ENCODE results near the gene NFIA. TPM values are rescaled to one million over a fixed set of nuclear protein-coding genes. Genes with fewer than 3 reads are reported as not detected.

NFIA gene
- total RNA-seq, 4 donors from 2014 or later, result 27.9 to 79.9 (median 36.7) TPM

GRCh38 chr1:61377242-61377958 lies 295.0 kb downstream of the NFIA start:
- Histone ChIP-seq H3K4me3 (no peak overlapping the region), H3K9me3 (no peaks in the 10 kb centered on the region), H3K27me3 (no peaks in the 10 kb centered on the region), H3K4me1 (no peaks in the 10 kb centered on the region), H3K36me3 (peaks cover 0 to 5% (median 0%) of the 10 kb centered on the region in 3 donors), H3K27ac (no peak overlapping the region)
- intact Hi-C loops (cut with DNase I), result no loop called here
- WGBS, 2 donors, result 79 to 85% methylated on average over 7 of the region's 7 CpGs
- no peak for DNase-seq
- no peak for TF ChIP-seq POLR2A (IDR thresholded peaks at IDR 0.05)
- TF ChIP-seq, protein P1, sequence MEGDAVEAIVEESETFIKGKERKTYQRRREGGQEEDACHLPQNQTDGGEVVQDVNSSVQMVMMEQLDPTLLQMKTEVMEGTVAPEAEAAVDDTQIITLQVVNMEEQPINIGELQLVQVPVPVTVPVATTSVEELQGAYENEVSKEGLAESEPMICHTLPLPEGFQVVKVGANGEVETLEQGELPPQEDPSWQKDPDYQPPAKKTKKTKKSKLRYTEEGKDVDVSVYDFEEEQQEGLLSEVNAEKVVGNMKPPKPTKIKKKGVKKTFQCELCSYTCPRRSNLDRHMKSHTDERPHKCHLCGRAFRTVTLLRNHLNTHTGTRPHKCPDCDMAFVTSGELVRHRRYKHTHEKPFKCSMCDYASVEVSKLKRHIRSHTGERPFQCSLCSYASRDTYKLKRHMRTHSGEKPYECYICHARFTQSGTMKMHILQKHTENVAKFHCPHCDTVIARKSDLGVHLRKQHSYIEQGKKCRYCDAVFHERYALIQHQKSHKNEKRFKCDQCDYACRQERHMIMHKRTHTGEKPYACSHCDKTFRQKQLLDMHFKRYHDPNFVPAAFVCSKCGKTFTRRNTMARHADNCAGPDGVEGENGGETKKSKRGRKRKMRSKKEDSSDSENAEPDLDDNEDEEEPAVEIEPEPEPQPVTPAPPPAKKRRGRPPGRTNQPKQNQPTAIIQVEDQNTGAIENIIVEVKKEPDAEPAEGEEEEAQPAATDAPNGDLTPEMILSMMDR (IDR thresholded peaks at IDR 0.05), result no peak

DNA sequence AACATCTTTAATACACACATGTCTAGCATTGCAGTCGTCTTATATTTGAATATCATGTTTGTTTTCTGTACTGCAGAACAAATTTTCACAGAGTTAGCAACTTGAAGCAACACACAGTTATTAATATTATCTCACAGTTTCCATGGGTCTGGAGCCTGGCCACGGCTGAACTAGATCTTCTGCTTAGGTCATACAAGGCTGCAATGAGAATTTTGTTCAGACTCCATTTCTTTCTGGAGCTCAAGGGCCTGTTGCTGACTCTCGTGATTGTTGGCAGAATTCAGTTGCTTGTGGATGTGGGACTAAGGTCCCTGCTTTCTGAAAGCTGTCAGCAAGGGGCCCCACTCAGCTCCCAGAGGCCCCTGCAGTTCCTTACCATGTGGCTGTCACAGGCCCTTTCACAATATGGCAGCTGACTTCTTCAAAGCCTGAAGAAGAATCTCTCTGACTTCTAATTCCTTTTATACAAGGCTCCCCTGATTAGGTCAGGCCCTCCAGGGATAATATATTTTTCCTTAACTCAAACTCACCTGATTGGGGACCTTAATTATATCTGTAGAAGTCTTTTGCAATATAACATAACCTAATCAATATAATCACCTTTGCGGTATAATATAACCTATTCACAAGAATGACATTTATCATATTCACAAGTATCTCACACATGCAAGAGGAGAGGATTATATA lies 296.3 kb downstream of the NFIA start:
- H3K9me3 ChIP-seq, result no peaks in the 10 kb centered on the region
- no peaks in the 10 kb centered on the region for H3K27me3 ChIP-seq
- DNase-seq, result no peak
- no peaks in the 10 kb centered on the region for H3K4me1 ChIP-seq
- H3K27ac ChIP-seq, result no peak overlapping the region
- peaks cover 0 to 10% (median 0%) of the 10 kb centered on the region in 3 donors for H3K36me3 ChIP-seq
- intact Hi-C loops (cut with DNase I), result no loop called here
- WGBS, 2 donors, result 61 to 76% methylated on average over 4 of the region's 4 CpGs
- no peak overlapping the region for H3K4me3 ChIP-seq
- TF ChIP-seq, protein P1 (IDR thresholded peaks at IDR 0.05), result no peak
- TF ChIP-seq POLR2A (IDR thresholded peaks at IDR 0.05), result no peak

DNA sequence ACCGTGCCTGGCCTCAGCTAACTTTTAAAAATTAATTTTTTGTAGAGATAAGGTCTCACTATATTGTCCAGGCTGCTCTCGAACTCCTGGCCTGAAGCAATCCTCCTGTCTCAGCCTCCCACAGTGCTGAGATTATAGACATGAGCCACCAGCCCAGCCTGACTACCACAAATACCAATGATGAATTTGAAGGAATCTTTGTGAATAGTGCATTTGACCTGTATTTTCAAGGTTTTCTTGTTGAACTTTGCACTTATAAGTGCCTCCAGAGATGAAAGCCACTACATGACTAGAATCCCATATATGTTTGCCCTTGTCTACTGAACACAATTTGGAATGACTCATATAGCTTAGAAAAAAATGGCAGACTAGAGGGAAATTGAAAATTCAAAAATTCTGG lies 297.3 kb downstream of the NFIA start:
- no peak overlapping the region for H3K4me3 ChIP-seq
- no peak overlapping the region for H3K27ac ChIP-seq
- TF ChIP-seq, protein P1 (IDR thresholded peaks at IDR 0.05), result no peak
- no peak for TF ChIP-seq POLR2A (IDR thresholded peaks at IDR 0.05)
- no peaks in the 10 kb centered on the region for H3K4me1 ChIP-seq
- H3K36me3 ChIP-seq, result peaks cover 0 to 21% (median 0%) of the 10 kb centered on the region in 3 donors
- no peaks in the 10 kb centered on the region for H3K27me3 ChIP-seq
- no peak for DNase-seq
- no peaks in the 10 kb centered on the region for H3K9me3 ChIP-seq
- intact Hi-C loops (cut with DNase I), result no loop called here
- WGBS, 2 donors, result 85 to 86% methylated on average over 1 to 2 of the region's 2 CpGs

- no peak for TF ChIP-seq POLR2A (IDR thresholded peaks at IDR 0.05)
- TF ChIP-seq, protein P1 (IDR thresholded peaks at IDR 0.05), result no peak
- WGBS, 2 donors, result 79 to 82% methylated on average over 3 of the region's 3 CpGs
- Histone ChIP-seq H3K27me3 (no peaks in the 10 kb centered on the region), H3K36me3 (peaks cover 0 to 29% (median 0%) of the 10 kb centered on the region in 3 donors), H3K9me3 (no peaks in the 10 kb centered on the region), H3K4me1 (no peaks in the 10 kb centered on the region), H3K4me3 (no peak overlapping the region), H3K27ac (no peak overlapping the region)
- intact Hi-C loops (cut with DNase I), result no loop called here
- DNase-seq, result no peak
These were observed 298.2 kb downstream of the NFIA start for GRCh38 chr1:61380561-61380960.

GRCh38 chr1:61386323-61386722 lies 304.0 kb downstream of the NFIA start:
- Histone ChIP-seq H3K27ac (no peak overlapping the region), H3K9me3 (peaks cover 0 to 10% (median 8%) of the 10 kb centered on the region in 3 donors), H3K4me3 (no peak overlapping the region), H3K36me3 (peaks cover 0 to 84% (median 3%) of the 10 kb centered on the region in 3 donors), H3K27me3 (no peaks in the 10 kb centered on the region), H3K4me1 (peaks cover 0 to under 1% (median 0%) of the 10 kb centered on the region in 3 donors)
- intact Hi-C loops (cut with DNase I), result no loop called here
- WGBS, 2 donors, result 96 to 98% methylated on average over 3 of the region's 3 CpGs
- TF ChIP-seq, protein P1 (IDR thresholded peaks at IDR 0.05), result no peak
- no peak for TF ChIP-seq POLR2A (IDR thresholded peaks at IDR 0.05)
- no peak for DNase-seq

Measured in esophagus squamous epithelium (tissue), 5 donors.